Stimulated activated CD4-positive, alpha-beta T cell treated with anti-CD3 and anti-CD28 coated beads, Interleukin-12 subunit alpha, Interleukin-12 subunit beta, amount 100 ng/mL, for 4 hours (primary cell): Measurements from ENCODE around the gene MORC4.

Experiments used
- DNase-seq: peaks from one replicate; pipeline ENCODE4 v3.0.0-alpha.2; 2020

The MORC4 gene

DNA sequence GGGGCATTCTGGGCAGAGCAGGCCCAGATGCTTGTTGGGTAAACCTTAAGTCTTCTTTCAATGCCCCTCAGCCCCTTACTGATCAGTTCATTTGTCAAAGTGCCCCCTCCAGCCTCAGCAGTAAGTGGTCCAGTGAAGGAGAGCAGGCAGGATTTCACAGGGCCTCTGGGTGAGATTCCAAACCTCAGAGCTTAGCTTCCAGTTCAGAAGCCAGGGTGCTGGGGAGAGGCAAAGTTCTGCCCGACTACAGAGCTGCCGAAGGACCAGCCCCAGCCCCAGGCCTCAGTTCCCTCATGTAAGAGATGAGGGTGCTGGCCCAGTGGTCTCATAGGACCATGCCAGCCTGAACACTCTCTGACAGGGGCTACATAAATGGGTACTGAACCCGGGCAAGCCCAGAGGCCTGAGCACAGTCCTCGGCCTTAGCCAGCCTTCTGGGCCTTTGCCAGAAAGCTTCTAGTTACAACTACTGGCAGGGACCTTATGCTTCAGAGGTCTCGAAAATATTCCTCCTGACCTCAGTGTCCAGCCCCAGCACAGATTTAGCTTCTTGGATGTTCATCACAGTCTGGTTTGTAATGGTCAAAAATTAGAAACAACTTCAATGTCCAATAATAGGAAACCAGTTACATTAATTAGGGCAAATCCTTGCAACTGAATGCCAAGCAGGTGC is 96.0 kb downstream of the MORC4 start:
- no peak for DNase-seq

DNA sequence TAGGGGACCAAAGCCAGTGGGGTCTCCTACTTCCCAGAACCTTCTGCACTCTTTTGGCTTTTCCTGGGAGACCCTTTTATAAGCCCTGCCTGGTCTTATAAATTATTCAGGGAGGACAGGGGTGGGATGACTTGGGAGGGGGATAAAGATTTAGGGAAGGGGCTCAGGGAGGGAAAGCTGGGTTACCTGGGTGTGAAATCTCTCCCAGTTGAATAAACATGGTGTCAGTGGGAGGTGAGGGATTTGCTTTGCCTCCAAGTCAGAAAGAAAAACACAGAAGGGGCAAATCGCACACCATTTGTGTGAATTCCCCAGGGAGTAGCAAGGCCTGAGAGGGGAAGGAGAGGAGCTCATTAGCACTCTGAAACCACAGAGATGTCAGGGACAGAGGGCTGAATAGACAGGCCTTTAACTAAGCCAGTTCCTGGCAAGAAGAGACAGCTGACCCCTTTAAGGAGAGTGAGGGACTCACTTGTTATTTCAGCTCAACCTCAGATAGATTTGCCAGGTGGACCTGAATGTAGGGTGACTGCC is 96.7 kb downstream of the MORC4 start, which contains the start of gene RIPPLY1:
Gene RIPPLY1 (minus strand): TSS at position 51 of the 534 bp plus-strand sequence. CDS start 54 bp downstream, outside the sequence.
- DNase-seq = no peak

DNA sequence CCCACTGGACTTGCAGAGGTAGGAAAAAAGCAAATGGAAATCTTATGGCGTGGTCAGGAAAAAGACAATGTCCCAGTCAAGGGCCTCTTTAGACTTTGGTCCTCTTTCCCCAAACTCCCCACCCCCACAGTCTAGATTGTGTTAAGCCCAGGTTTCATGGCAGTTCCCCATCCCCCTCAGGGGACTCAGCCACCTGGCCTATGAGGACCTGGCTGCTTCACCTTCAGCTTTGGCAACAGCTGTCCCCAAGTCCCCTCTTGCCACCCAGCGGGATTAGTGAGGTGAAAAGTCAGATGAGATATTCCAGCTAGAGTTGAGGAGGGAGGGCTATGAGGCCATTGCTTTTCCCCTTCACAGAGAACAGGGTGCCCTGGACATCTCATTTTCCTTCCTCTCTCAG is 97.3 kb downstream of the MORC4 start:
- DNase-seq = no peak

DNA sequence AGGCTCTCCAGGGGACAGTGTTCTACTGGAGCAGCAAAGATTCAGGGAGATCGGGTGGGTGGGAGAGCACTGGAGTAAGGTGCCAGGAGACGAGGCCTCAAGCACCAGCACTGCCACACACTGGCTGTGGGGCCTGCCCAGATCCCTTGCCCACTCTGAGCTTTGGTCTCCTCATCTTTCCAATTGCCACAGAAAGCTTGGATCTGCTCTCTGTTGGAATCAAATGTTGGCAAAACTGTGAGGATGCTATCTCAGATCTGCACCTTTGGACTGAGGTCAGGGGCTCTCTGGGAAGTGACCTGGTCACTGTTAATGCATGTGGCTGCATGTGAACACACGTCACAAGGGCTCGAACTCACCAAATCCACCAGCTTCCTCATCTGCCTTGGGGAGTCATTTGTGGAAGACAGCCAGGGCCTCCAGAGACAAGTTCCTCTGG is 98.2 kb downstream of the MORC4 start:
- no peak for DNase-seq

DNA sequence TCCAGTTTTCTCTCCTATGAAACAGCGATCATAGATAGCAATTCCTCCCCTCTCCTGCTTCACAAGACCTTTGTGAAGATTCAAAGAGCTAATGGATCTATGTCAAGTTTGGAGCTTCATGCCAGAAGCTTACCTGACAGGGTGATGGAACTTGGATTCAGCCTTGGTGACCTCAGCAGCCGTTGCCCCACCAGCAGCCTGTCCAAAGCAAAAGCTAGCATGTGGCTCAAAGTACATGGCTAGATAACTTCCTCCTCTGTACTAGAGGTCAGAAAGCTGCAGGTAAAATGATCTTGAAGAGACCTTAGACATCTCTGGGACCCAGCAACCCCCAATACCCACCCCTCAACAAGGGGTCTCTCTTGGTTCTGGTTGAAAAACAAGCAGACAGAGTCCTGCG is 98.7 kb downstream of the MORC4 start:
- DNase-seq = no peak

DNA sequence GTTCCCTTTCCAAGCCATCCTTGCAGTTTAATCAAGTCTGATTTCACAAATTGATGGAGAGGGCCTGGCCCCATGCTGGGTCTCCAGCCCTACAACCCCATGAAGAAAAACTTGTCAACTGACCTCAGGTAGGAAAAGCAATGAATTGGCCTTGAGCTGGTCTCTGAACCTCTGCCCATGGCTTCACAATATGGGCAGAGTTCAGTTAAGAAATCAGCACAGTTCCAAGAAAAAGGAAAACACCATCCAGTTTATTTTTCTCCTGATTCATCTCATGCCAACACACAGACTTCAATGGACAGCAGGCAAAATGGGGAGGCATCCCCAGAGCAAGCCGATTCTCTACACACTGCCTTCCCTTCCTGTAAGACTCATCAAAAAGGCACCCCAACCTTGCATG is 100.2 kb downstream of the MORC4 start:
- DNase-seq = no peak

DNA sequence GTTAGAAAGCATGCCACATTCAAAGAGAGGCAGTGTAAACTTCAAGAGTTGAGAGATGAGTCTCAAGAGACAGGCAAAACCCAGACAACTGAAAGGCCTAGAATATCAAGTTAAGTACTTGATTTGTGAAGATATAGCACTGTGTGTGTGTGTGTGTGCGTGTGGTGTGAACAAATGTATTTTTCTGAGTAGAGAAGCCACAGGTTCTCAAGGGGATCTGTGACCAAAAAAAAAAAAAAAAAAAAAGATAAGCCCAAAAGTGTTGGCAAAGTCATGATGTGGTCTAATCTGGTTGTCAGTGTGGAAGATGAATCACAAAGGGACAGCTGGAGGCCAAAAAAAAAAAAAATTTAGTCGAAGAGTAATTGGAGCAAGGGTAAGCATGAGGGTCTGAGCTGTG is 100.7 kb downstream of the MORC4 start:
- no peak for DNase-seq

DNA sequence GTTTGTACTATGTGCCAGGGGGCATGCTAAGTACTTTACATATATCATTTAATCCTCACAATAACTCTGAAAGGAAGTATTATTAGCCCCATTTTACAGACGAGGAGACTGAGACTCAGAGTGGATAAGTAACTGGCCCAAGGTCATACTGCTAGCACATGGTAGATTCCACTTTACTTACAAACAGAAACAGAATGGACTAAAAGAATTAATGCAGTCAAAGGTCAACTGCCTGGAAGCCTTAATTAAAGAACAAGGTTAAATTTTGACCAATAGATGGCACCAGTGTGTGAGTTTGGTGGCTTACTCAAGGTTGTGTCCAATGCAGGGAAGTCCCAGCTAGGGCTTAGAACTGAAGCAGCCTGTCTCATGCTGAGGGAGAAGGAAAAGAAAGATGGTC is 101.5 kb downstream of the MORC4 start:
- no peak for DNase-seq

DNA sequence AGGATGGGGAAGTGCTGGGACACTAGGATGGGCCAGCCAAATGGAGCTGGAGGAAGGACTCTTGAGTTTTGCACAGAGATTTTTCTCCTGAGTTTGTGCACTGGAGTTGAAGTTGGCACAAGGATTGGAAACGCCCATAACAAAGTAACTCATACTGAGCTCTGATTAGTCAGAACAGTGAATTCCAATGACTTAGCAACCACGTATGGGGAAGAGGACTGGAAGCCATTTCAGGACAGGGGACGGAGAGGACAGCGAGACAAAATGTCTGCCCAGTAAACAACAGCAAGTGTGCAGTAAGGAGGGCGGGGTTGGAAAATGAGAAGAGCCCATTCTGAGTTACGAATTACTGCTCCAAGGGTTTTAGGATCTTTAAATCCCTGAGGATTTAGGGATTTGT is 102.8 kb downstream of the MORC4 start:
- no peak for DNase-seq

DNA sequence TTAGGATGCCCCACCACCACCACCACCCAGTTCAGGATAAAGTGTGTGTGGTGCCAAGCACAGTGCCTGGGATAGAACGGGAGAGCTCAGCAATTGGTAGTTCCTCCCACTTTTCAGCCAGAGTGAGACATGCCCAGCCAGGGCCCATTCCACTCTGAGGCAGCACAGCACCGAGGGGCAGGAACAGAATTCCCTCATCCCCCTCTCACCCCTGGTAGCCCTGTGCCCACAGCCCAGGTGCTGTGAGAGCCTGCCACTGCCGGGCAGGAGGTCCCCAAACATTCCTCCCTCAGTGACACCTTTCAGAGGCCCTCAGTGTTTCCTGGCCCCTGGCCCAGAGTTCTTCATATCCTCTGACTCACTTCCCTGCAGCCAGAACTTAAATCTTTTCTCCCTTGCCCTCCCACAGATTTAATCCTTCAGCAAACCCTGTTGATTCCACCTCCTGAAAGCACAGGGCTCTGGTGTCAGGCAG is 105.0 kb downstream of the MORC4 start:
- DNase-seq = no peak

DNA sequence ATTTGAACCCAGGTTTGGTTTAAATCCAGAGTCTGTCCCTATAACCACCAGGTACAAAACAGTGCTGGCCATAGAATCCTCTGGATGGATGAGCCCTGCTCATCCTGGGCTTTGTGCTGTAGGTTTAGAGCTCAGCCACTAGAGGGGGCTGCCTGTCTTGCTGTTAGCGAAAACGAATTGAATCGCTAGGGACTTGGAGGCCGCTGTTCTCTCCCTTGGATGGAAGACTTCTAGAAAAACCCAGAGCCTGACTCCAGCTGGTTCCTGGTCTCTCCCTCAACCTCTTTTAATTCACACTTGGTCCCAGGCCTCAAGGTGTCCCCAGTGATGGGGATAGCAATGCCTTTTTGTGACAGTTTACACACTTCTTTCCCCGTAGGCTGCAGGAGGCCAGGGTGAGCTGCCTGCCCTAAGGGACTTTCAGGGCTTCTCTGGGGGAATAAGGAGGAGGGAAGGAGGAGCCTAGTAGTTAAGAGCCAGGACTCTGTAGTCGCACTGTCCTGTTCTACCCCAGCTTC is 105.6 kb downstream of the MORC4 start:
- DNase-seq = peak; percentile 24

DNA sequence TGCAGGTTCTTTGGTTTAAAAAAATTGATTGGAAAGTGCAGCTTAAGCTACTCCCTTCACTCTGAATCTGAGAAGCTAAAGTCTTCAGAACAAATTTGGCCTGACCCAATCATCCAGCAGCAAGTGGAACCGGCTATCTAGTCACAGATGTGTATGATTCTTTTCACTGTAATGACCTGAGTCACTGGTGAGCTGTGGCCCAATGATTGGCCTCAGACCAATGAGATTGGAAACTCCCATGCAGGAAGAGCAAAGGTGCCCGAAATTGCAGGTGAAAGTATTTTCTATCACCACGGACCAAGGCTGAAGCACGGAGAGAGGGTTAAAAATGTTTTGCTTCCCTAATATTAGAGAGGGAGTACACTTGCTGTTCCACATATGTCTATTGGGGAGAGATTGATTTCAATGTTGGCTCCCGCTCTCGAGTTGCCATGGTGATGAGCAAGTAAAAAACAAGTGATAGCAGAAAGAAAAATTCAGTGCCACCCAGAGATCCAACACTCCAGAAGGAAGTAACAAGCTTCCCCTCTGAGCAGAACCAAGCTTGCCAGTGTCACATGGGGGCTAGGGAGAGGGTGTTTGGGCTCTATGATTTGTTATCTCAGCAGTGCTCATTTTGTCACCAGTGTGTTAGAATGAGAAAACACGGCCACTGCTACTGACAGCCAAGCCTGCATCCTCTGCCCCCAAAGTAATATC is 108.1 kb downstream of the MORC4 start:
- DNase-seq = no peak
